ENCODE results near the gene BCKDHA. TPM values are rescaled to one million over a fixed set of nuclear protein-coding genes. Genes with fewer than 3 reads are reported as not detected.

Gene BCKDHA
- total and polyA plus RNA-seq, 10 donors, result 10.3 to 55.6 (median 29.1) TPM

DNA sequence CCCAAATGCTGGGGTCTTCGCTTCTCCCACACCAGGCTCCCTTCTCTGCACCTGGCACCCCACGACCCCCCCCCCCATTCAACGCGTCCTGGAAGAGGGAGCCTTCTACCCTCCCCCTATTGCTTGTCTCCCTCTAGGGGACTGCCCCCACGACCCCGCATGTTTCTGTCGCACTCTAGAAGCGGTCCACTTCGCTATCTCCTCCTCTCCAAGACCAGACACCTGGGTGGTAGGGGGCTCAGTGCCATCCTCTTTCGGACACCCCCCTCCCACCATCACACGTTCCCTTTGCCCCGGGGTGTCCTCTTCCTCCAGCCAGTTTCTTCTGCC, 45.4 kb upstream of the BCKDHA start:
- Histone ChIP-seq H3K9me3 (no peaks in the 10 kb centered on the region), H3K27ac (peak overlapping the region; percentile 90 to 98 (median 95)), H3K36me3 (peaks cover 0 to 20% (median 11%) of the 10 kb centered on the region in 6 donors), H3K4me3 (peak overlapping the region; percentile 76 to 100 (median 98)), H3K27me3 (replicated peaks in 1 of 7) (no peaks in the 10 kb centered on the region), H3K4me1 (peaks cover 37 to 88% (median 71%) of the 10 kb centered on the region in 6 donors)
- 0 to 3% (median 1%) methylated on average over 11 to 12 of the region's 12 CpGs for WGBS, 5 donors
- intact Hi-C loops (cut with DNase I; ENCODE audit: low total_unique reads), result no loop called here
- TF ChIP-seq POLR2A (IDR thresholded peaks at IDR 0.05) (no peak), POLR2AphosphoS5 (IDR thresholded peaks at IDR 0.05) (no peak)
- TF ChIP-seq, protein P1, sequence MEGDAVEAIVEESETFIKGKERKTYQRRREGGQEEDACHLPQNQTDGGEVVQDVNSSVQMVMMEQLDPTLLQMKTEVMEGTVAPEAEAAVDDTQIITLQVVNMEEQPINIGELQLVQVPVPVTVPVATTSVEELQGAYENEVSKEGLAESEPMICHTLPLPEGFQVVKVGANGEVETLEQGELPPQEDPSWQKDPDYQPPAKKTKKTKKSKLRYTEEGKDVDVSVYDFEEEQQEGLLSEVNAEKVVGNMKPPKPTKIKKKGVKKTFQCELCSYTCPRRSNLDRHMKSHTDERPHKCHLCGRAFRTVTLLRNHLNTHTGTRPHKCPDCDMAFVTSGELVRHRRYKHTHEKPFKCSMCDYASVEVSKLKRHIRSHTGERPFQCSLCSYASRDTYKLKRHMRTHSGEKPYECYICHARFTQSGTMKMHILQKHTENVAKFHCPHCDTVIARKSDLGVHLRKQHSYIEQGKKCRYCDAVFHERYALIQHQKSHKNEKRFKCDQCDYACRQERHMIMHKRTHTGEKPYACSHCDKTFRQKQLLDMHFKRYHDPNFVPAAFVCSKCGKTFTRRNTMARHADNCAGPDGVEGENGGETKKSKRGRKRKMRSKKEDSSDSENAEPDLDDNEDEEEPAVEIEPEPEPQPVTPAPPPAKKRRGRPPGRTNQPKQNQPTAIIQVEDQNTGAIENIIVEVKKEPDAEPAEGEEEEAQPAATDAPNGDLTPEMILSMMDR (IDR thresholded peaks at IDR 0.05 in 8 of 11, conservative IDR thresholded peaks at IDR 0.05 in 3 of 11), result no peak
- DNase-seq, result no peak

DNA sequence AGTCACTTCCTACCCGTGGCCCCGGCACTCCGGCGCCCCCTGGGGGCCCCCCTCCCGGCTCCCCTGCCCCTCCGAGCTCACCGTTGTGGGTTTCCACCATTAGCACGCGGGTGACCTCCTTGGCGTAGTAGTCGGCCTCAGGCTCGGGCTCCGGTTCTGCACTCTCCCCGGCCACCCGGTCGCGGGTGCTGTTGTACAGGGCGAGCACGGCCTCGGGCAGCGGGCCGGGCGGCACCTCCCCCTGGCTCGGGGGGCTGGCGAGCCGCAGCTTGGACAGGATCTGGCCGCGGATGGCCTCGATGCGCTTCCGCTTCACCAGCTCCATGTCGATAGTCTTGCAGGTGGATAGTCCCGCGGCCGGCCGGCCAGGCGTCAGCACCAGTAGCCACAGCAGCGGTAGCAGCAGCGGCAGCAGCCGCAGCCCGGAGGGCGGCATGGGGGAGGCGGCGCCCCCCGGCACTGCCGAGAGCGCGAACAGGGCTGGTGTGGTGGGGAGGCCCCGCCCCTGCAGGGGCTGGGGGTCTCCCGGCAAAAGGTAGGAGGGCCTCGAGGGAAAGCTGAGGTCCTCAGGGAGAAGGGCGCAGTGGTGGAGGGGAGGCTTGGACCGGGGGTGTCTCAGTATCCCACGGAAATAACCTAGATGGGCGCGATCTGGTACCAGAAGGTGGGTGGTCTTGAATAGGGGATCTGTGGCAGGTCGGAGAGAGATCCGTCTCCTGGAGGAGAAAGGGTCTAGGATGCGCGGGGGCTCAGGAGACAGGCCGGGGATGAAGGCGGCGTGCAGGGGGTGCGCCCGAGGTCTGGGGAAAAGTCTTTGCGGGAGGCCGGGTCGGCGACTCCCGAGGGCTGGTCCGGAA, 44.8 kb upstream of the BCKDHA start:
- peak; percentile 97 for DNase-seq
- WGBS, 5 donors, result 0 to 2% (median 1%) methylated on average over 39 to 71 of the region's 71 CpGs
- intact Hi-C loops (cut with DNase I; ENCODE audit: low total_unique reads), result no loop called here
- H3K4me3 ChIP-seq, result peak overlapping the region; percentile 76 to 100 (median 98)
- peaks cover 0 to 14% (median 5%) of the 10 kb centered on the region in 6 donors for H3K36me3 ChIP-seq
- peak overlapping the region; percentile 90 to 98 (median 95) for H3K27ac ChIP-seq
- no peaks in the 10 kb centered on the region for H3K9me3 ChIP-seq
- H3K27me3 ChIP-seq (replicated peaks in 1 of 7), result no peaks in the 10 kb centered on the region
- TF ChIP-seq POLR2A (IDR thresholded peaks at IDR 0.05), result no peak
- TF ChIP-seq, protein P1 (IDR thresholded peaks at IDR 0.05 in 8 of 11, conservative IDR thresholded peaks at IDR 0.05 in 3 of 11), result peak in 10 of 11 experiments; percentile 41 to 88 (median 67)
- TF ChIP-seq POLR2AphosphoS5 (IDR thresholded peaks at IDR 0.05), result peak; percentile 39 to 79 (median 66)
- peaks cover 42 to 88% (median 74%) of the 10 kb centered on the region in 6 donors for H3K4me1 ChIP-seq

DNA sequence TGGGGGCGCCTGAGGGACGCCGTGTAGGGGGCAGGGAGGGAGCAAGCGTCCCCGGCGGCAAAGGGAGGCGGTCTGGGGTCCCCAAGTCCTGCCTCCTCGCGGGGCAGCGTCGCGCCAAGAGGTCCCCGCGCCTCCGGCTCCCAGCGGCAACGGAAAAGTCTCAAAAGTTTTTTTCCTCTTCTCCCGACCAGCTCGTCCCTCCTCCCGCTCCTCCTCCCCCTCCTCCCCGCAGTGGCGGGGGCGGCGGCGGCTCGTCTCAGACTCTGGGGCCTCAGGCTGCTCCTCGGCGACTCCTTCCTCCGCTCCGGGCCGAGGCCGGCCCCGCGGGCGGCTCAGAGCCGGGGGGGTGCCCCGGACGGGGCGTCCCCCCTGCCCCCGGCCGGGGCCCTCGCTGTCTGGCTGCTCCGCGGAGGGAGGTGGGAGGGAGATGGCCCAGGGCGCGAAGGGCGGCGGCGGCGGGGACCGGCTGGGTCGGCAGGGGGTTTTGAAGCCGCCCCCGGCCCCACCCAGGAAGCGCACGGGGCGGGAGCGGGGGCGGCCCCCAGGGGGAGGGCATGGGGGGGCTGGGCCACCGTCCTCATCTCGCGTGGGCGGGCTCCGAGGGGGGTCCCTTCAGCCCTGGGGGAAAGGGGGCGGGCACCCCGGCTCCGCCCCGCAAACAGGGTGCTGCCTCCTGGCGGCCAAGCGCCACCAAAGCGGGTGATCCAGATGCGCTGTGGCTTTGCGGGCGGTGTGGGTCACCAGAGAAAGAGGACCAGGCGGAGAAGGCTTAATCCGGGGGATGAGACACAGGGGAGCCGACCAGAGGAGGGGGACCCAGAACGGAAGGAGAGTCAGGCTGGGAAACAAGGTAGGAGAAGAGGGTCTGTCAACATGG, 43.9 kb upstream of the BCKDHA start, which contains the start of gene TGFB1:
TGFB1 (minus strand) TSS at position 457 of the 877 bp plus-strand sequence. CDS start 878 bp downstream, outside the sequence.
- Histone ChIP-seq H3K4me3 (peak within 1 kb of the TSS; percentile 76 to 100 (median 98)), H3K36me3 (peaks cover 0 to 8% (median 0%) of the 10 kb centered on the region in 6 donors), H3K27ac (peak within 1 kb of the TSS; percentile 90 to 98 (median 95)), H3K4me1 (peaks cover 44 to 88% (median 73%) of the 10 kb centered on the region in 6 donors), H3K27me3 (replicated peaks in 1 of 7) (no peaks in the 10 kb centered on the region), H3K9me3 (no peaks in the 10 kb centered on the region)
- WGBS, 5 donors, result 0 to 2% (median 1%) methylated on average over 26 to 78 of the region's 78 CpGs
- DNase-seq, result peak; percentile 99
- TF ChIP-seq, protein P1 (IDR thresholded peaks at IDR 0.05 in 8 of 11, conservative IDR thresholded peaks at IDR 0.05 in 3 of 11), result peak; percentile 89 to 98 (median 97)
- TF ChIP-seq POLR2A (IDR thresholded peaks at IDR 0.05) (peak in 2 of 3 donors; percentile 36 to 67), POLR2AphosphoS5 (IDR thresholded peaks at IDR 0.05) (peak; percentile 92 to 96 (median 93))
- intact Hi-C loops (cut with DNase I; ENCODE audit: low total_unique reads), result no loop called here

Data from spleen (tissue), 11 donors.